ENCODE measurements around the gene FAM186B. TPM values are rescaled to one million over a fixed set of nuclear protein-coding genes. Genes with fewer than 3 reads are reported as not detected.
A peak's percentile ranks its signal among the peaks of the same experiment; 100 is the strongest.

Gene FAM186B
- total and polyA plus RNA-seq, 2 of the 13 experiments (the other 11 are each of a cell fraction or from before 2014, with no cell fraction given): 0.07 to 0.20 TPM

DNA sequence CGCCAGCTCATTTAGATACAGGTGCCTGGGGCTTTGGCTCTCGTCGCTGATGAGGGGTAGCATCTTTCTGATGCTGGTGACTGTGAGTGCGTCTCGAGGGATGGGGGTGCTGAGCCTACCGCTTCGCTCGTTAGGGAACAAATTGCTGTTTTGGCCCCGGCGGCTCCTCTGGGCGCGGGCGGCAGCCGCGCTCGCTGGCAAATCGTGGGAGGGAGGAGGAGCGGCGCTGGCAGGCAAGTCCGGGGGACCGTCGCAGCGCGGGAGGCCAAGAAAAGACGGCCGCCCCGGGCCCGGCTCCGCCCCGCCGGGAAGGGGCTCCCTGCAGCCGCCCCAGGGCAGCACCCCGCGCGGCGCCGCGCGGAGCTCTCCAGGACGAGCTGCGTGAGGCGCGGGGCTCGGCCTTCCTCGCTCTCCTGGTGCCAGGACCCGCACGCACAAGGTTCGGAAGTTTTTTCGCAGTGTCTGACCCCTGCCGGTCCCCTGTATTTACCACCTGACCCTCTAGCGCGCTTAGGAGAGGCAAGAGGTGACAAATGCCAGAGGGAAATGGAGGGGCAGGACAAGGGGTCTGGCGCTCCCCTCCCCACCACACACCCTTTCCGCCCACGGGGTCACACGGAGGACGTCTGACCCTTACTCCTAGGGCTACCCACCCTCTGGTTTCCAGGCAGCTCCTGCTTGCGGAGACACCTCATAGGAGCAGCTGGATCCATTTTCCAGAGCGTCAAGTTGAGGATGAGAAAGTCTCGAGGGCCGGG lies 67.5 kb downstream of the FAM186B start (continued):
- TF ChIP-seq ZNF777 (CRISPR knock-in tag; IDR thresholded peaks at IDR 0.05) (peak; percentile 54; the same call in 1 of the 2 replicates), SOX6 (IDR thresholded peaks at IDR 0.05) (no peak), SOX6 (CRISPR knock-in tag; IDR thresholded peaks at IDR 0.05) (no peak)

Small RNA genes lying within 50 kb of the gene (small RNA-seq; reads per million reads assigned to genes)
- gene HIGD1AP9 (ENCODE audit: insufficient read depth in 2 of 3, insufficient read length in 3 of 3, low read depth in 2 of 3, low replicate concordance in 1 of 3): 0 reads per million in 3 experiments
- gene POLR2KP1 (ENCODE audit: insufficient read depth in 2 of 3, insufficient read length in 3 of 3, low read depth in 2 of 3, low replicate concordance in 1 of 3): 0 reads per million in 3 experiments
- gene RNU6-834P (ENCODE audit: insufficient read depth in 2 of 3, insufficient read length in 3 of 3, low read depth in 2 of 3, low replicate concordance in 1 of 3): 0 reads per million in 3 experiments

Other genes with a start within 250 kb of the FAM186B start
- 19.3 and 27.2 TPM in 2 replicates for gene SPATS2, start 238.2 kb downstream of the FAM186B start, total RNA-seq (2016; rRNA removed; fragmentation: Illumina TruSeq; extraction: Trizol)
- gene SPATS2, start 238.2 kb downstream of the FAM186B start, polyA plus RNA-seq (2011; rRNA removed): 24.9 and 28.1 TPM in 2 replicates
- gene KCNH3, start 66.6 kb downstream of the FAM186B start, total RNA-seq (2016; rRNA removed; fragmentation: Illumina TruSeq; extraction: Trizol): 0.07 and 0.13 TPM in 2 replicates
- gene KCNH3, start 66.6 kb downstream of the FAM186B start, polyA plus RNA-seq (2011; rRNA removed): 0.01 and 0.03 TPM in 2 replicates
- 66.3 and 76.8 TPM in 2 replicates for gene MCRS1, start 37.5 kb downstream of the FAM186B start, total RNA-seq (2016; rRNA removed; fragmentation: Illumina TruSeq; extraction: Trizol)
- gene MCRS1, start 37.5 kb downstream of the FAM186B start, polyA plus RNA-seq (2011; rRNA removed): 51.0 and 51.1 TPM in 2 replicates
- gene PRPF40B, start 17.9 kb upstream of the FAM186B start, total RNA-seq (2016; rRNA removed; fragmentation: Illumina TruSeq; extraction: Trizol): 2.6 and 5.0 TPM in 2 replicates
- gene PRPF40B, start 17.9 kb upstream of the FAM186B start, polyA plus RNA-seq (2011; rRNA removed): 7.8 and 9.5 TPM in 2 replicates
- 0.79 and 1.1 TPM in 2 replicates for gene FMNL3, start 101.8 kb upstream of the FAM186B start, total RNA-seq (2016; rRNA removed; fragmentation: Illumina TruSeq; extraction: Trizol)
- 0.44 and 0.64 TPM in 2 replicates for gene FMNL3, start 101.8 kb upstream of the FAM186B start, polyA plus RNA-seq (2011; rRNA removed)
- gene TMBIM6, start 135.9 kb upstream of the FAM186B start, total RNA-seq (2016; rRNA removed; fragmentation: Illumina TruSeq; extraction: Trizol): 220 and 412 TPM in 2 replicates
- gene TMBIM6, start 135.9 kb upstream of the FAM186B start, polyA plus RNA-seq (2011; rRNA removed): 445 and 468 TPM in 2 replicates
- gene NCKAP5L, start 222.8 kb upstream of the FAM186B start, total RNA-seq (2016; rRNA removed; fragmentation: Illumina TruSeq; extraction: Trizol): 5.9 and 9.0 TPM in 2 replicates
- gene NCKAP5L, start 222.8 kb upstream of the FAM186B start, polyA plus RNA-seq (2011; rRNA removed): 4.1 and 5.5 TPM in 2 replicates
- 1.8 and 2.5 TPM in 2 replicates for gene BCDIN3D, start 237.5 kb upstream of the FAM186B start, total RNA-seq (2016; rRNA removed; fragmentation: Illumina TruSeq; extraction: Trizol)
- 2.0 and 2.2 TPM in 2 replicates for gene BCDIN3D, start 237.5 kb upstream of the FAM186B start, polyA plus RNA-seq (2011; rRNA removed)